GM18870 (cell line): ENCODE measurements around the gene ANTXR2.

Experiments used
- ATAC-seq: cut with Tn5 transposase; IDR thresholded peaks from one replicate; pipeline ENCODE4 v1.9.1; 2021; ENCODE audit warnings: moderate library complexity; ENCODE audit not compliant: unreplicated experiment

The ANTXR2 gene

GRCh38 chr4:80092847-80093246 is 19.8 kb upstream of the ANTXR2 start:
- ATAC-seq, result no peak

GRCh38 chr4:80092088-80092487 is 19.1 kb upstream of the ANTXR2 start:
- ATAC-seq, result no peak

DNA sequence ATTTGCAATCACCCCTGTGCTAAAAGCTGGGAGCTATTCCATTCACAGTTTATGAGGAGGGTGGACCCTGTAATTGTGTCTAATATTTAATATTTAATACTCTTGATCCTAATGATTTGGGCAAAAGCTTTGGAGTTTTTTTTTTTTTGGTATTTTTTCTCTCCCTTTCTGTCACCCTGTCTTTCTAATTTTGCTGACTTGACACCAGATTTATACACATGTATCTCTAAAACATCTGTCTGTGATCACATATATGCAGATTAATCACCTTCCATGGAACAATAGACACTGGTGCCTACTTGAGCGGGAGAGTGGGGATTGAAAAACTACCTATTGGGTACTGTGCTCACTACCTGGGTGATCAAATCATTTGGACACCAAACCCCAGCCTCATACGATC is 18.7 kb upstream of the ANTXR2 start:
- ATAC-seq, result no peak

GRCh38 chr4:80091184-80091583 is 18.2 kb upstream of the ANTXR2 start:
- no peak for ATAC-seq

GRCh38 chr4:80090090-80090489 is 17.1 kb upstream of the ANTXR2 start:
- no peak for ATAC-seq

- no peak for ATAC-seq
Observed at GRCh38 chr4:80088471-80088870, 15.4 kb upstream of the ANTXR2 start.

- no peak for ATAC-seq
Observed at GRCh38 chr4:80086296-80086695, 13.3 kb upstream of the ANTXR2 start.

GRCh38 chr4:80085081-80085480 is 12.1 kb upstream of the ANTXR2 start:
- ATAC-seq, result no peak

DNA sequence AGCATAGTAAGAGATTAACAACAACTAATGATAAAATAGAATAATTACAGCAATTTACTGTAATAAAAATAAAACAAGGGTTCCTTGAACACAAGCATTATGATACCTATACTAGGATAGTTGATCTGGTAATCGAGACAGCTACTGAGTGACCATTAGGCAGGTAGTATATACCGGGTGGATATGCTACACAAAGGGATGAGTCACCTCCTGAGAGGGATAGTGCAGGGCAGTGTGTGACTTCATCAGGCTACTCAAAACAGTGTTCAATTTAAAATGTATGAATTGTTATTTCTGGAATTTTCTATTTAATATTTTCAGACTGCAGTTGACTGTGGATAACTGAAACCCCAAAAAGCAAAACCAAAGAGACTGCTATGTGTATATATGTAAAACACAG is 9.7 kb upstream of the ANTXR2 start:
- no peak for ATAC-seq

GRCh38 chr4:80081566-80081965 is 8.5 kb upstream of the ANTXR2 start:
- no peak for ATAC-seq

- ATAC-seq, result no peak
Observed at GRCh38 chr4:80079255-80079923, 6.4 kb upstream of the ANTXR2 start.

- ATAC-seq, result no peak
Observed at GRCh38 chr4:80078346-80079092, 5.5 kb upstream of the ANTXR2 start.

DNA sequence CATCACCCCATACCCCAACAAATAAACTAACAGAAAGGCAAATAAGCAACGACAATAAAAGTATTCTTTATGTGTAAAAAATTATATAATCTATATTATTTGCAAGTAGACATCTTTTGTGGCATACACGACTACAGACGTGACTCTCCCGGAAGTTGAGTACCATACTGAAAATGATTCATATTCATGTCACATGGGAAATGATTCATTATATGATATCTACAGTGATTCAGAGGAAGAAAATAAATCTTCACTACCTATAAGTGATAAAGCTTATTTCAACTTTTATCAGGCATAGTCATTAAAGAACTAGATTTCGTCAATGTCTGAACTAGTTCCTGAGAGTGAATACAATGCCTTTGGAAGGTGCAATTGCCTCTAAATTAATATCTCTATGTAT is 4.6 kb upstream of the ANTXR2 start:
- ATAC-seq, result no peak

- ATAC-seq, result no peak
Observed at GRCh38 chr4:80076681-80077080, 3.7 kb upstream of the ANTXR2 start.

DNA sequence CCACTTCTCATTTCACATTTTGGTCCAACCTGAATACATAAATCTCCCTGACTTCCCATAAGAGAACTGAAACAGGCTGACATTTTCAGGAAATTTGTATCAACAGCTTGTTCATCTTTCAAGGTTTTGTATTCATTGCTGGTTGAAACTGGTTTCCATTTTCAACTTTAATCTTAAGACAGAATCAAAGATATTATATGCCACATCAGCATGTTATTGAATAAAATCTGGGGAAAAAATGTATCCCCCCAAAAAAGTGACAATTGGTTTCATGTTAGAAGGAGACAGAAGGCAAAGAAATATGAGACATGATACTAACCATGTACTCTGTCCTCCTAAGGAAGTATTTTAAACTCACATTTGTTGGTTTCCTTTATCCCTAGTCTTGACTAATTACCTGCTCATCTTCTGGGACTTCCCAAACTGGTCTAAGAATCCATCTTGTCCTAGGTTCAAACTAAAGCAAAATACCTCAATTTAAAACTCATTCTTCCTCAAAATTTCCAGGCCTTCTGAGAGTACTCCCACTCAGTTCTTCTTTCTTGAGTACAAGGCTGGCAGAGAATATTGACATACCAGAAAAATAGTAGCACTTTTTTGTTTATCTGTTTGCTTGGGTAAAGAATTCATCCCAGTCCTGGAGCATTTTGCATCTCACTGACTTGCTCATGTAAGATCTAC is 3.1 kb upstream of the ANTXR2 start:
- ATAC-seq, result no peak

GRCh38 chr4:80074651-80075050 is 1.6 kb upstream of the ANTXR2 start:
- ATAC-seq, result no peak

DNA sequence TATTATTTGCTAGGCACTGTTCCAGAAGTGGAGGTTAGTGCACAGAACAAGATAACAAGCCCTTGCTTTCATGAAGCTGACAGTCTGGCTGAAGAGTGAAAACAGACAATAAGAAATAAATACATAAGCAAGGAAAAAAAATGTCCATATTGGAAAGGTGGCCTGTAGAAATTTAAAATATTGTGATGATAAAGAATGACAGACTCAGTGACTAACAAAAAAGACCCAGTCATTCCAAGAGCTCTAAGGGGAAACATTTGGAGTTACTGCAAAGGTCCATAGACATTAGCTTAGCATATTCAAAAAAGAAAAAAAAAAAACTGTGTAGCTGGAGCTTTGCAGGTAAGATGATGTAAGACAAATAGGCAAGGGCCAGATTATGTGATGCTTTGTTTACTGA is 1.0 kb upstream of the ANTXR2 start:
- ATAC-seq, result no peak

GRCh38 chr4:80073473-80074008 is 512 bp upstream of the ANTXR2 start:
- ATAC-seq, result peak; percentile 42

GRCh38 chr4:80072228-80072743 is 743 bp downstream of the ANTXR2 start:
- ATAC-seq, result peak; percentile 15

GRCh38 chr4:80071604-80072227 is 1.3 kb downstream of the ANTXR2 start:
- ATAC-seq, result peak; percentile 23
